Brain microvascular endothelial cell (primary cell): ENCODE results near the gene LOXL1.

ENCODE experiments used
- DNase-seq: peaks from one replicate; pipeline ENCODE4 v3.0.0-alpha.2; 2020
- H3K27ac ChIP-seq: fragments of 250-450 bp; sonication (Bioruptor Pico); 2 replicates; pipeline ENCODE4 v1.5.1; 2020; ENCODE audit warnings: mild to moderate bottlenecking, moderate library complexity
- H3K27me3 ChIP-seq: fragments of 250-450 bp; sonication (Bioruptor Pico); replicated peaks from 2 replicates; pipeline ENCODE4 v1.5.1; 2020; ENCODE audit warnings: mild to moderate bottlenecking
- H3K36me3 ChIP-seq: fragments of 250-450 bp; sonication (Bioruptor Pico); replicated peaks from 2 replicates; pipeline ENCODE4 v1.5.1; 2020; ENCODE audit warnings: mild to moderate bottlenecking
- H3K4me3 ChIP-seq: 2 replicates; pipeline ENCODE4 v1.5.1; 2011; ENCODE audit warnings: low read depth, mild to moderate bottlenecking, control low read depth, low read length, moderate library complexity
- CTCF ChIP-seq: IDR thresholded peaks from 2 replicates; pipeline ENCODE4 v1.5.1; 2011; ENCODE audit warnings: low read depth, mild to moderate bottlenecking, moderate library complexity, low read length, control low read depth, inconsistent platforms; ENCODE audit errors: missing control alignments
- in situ Hi-C: cut with HindIII; loops from 2 replicates; pipeline ENCODE4 v1.10.0; 2017; ENCODE audit warnings: low sequenced_read_pairs, low pct_ligation_motif_present

Gene LOXL1

GRCh38 chr15:73950831-73951561, 24.7 kb downstream of the LOXL1 start:
- H3K27me3 ChIP-seq = no peaks in the 10 kb centered on the region
- H3K27ac ChIP-seq = peak overlapping the region; percentile 62
- in situ Hi-C loops = no loop called here
- H3K4me3 ChIP-seq = no peak overlapping the region
- H3K36me3 ChIP-seq = peaks cover 29% of the 10 kb centered on the region
- DNase-seq = peak; percentile 96
- TF ChIP-seq CTCF = peak; percentile 95

- H3K27me3 ChIP-seq = no peaks in the 10 kb centered on the region
- TF ChIP-seq CTCF = no peak
- in situ Hi-C loops = no loop called here
- DNase-seq = no peak
- peaks cover 29% of the 10 kb centered on the region for H3K36me3 ChIP-seq
- no peak overlapping the region for H3K4me3 ChIP-seq
- peak overlapping the region; percentile 62 for H3K27ac ChIP-seq
Measured at GRCh38 chr15:73951601-73952000, 25.3 kb downstream of the LOXL1 start.

- H3K4me3 ChIP-seq = no peak overlapping the region
- H3K27ac ChIP-seq = no peak overlapping the region
- peaks cover 25% of the 10 kb centered on the region for H3K36me3 ChIP-seq
- H3K27me3 ChIP-seq = no peaks in the 10 kb centered on the region
- no peak for TF ChIP-seq CTCF
- DNase-seq = no peak
- in situ Hi-C loops = no loop called here
Measured at GRCh38 chr15:73952171-73952912, 26.1 kb downstream of the LOXL1 start.

- no peak overlapping the region for H3K4me3 ChIP-seq
- H3K27me3 ChIP-seq = no peaks in the 10 kb centered on the region
- H3K27ac ChIP-seq = no peak overlapping the region
- TF ChIP-seq CTCF = no peak
- in situ Hi-C loops = no loop called here
- H3K36me3 ChIP-seq = peaks cover 25% of the 10 kb centered on the region
- no peak for DNase-seq
Measured at GRCh38 chr15:73952913-73953750, 26.9 kb downstream of the LOXL1 start.

GRCh38 chr15:73954188-73955145, 28.2 kb downstream of the LOXL1 start:
- no peak for DNase-seq
- no peak for TF ChIP-seq CTCF
- H3K36me3 ChIP-seq = peaks cover 12% of the 10 kb centered on the region
- in situ Hi-C loops = no loop called here
- H3K27ac ChIP-seq = no peak overlapping the region
- no peaks in the 10 kb centered on the region for H3K27me3 ChIP-seq
- H3K4me3 ChIP-seq = no peak overlapping the region
